Endothelial cell of umbilical vein (primary cell): ENCODE results near the gene CARMIL1. TPM values are rescaled to one million over a fixed set of nuclear protein-coding genes. Genes with fewer than 3 reads are reported as not detected.

ENCODE experiments used
- BruUV-seq: library from RNA; stranded (reverse); fragments of 400-500 nt; replicated peaks from 2 replicates; lab custom pipeline; 2021; lab: Mats Ljungman, UMichigan
- CTCF ChIA-PET: fragments of 300-600, 350-600 bp; sonication (Branson Sonifier 250); formaldehyde crosslinking; loops from one replicate; lab custom pipeline; 2021; ENCODE audit warnings: antibody characterized with exemption, inconsistent platforms; lab: Charles Lee
- POLR2A ChIA-PET: fragments of 300-600, 350-600 bp; sonication (Branson Sonifier 250); formaldehyde crosslinking; loops from one replicate; lab custom pipeline; 2021; ENCODE audit warnings: antibody characterized with exemption, inconsistent platforms; lab: Charles Lee
- DNase-seq: peaks from one replicate; pipeline ENCODE4 v3.0.0-alpha.2; 2011; ENCODE audit warnings: low read depth, low spot score
- FAIRE-seq: peaks from 2 replicates; lab custom pipeline; 2011; peaks lifted over from hg19 to GRCh38; lab: Jason Lieb, UNC
- H2AFZ ChIP-seq: 2 replicates; pipeline ENCODE4 v1.6.0; 2012; ENCODE audit warnings: low read depth, low read length, control low read depth, inconsistent platforms
- H3K27ac ChIP-seq: 2 replicates; pipeline ENCODE4 v1.5.1; 2011; ENCODE audit warnings: low read depth, mild to moderate bottlenecking, control low read depth, low read length, moderate library complexity; ENCODE audit not compliant: insufficient read depth
- H3K27me3 ChIP-seq, 2 experiments: 2 replicates each; pipeline versions ENCODE4 v1.6.0 to v1.6.1; 2011; ENCODE audit warnings: low read length in 2 of 2, mixed read lengths in 1 of 2; ENCODE audit not compliant: control insufficient read depth in 2 of 2, insufficient read depth in 2 of 2
- H3K36me3 ChIP-seq, 2 experiments: 2 replicates in 1 of 2; 3 replicates in 1 of 2; pipeline ENCODE4 v1.5.1; 2011; ENCODE audit warnings: low read length in 2 of 2, mild to moderate bottlenecking in 1 of 2, moderate library complexity in 1 of 2; ENCODE audit not compliant: control insufficient read depth in 2 of 2, insufficient read depth in 2 of 2; ENCODE audit errors: extremely low read depth in 1 of 2
- H3K4me1 ChIP-seq: 3 replicates; pipeline ENCODE4 v1.5.1; 2011; ENCODE audit warnings: mild to moderate bottlenecking, low read length; ENCODE audit not compliant: control insufficient read depth, insufficient read depth; ENCODE audit errors: extremely low read depth
- H3K4me2 ChIP-seq: 2 replicates; pipeline ENCODE4 v1.6.1; 2011; ENCODE audit warnings: low read length, control low read depth, mixed read lengths; ENCODE audit not compliant: insufficient read depth
- H3K4me3 ChIP-seq, 3 experiments: fragments of 200-600 bp in 1 of 3; sonication (generic), shearing (Covaris generic) in 1 of 3; replicated peaks in 1 of 3; 2 replicates each; pipeline ENCODE4 v1.5.1; 2011 to 2016; ENCODE audit warnings: control low read depth in 3 of 3, low read length in 3 of 3, mild to moderate bottlenecking in 2 of 3, inconsistent platforms in 1 of 3, low read depth in 1 of 3, moderate library complexity in 1 of 3; ENCODE audit not compliant: insufficient read depth in 1 of 3
- H3K79me2 ChIP-seq: 2 replicates; pipeline ENCODE4 v1.6.0; 2012; ENCODE audit warnings: low read length, inconsistent platforms; ENCODE audit not compliant: control insufficient read depth, insufficient read depth
- H3K9ac ChIP-seq: replicated peaks from 2 replicates; pipeline ENCODE3; 2011; ENCODE audit warnings: low read length, control low read depth; ENCODE audit not compliant: insufficient read depth; ENCODE audit errors: extremely low read depth
- H3K9me1 ChIP-seq: replicated peaks from 3 replicates; pipeline ENCODE4 v1.6.0; 2011; ENCODE audit warnings: mild to moderate bottlenecking, low read length; ENCODE audit not compliant: control insufficient read depth, insufficient read depth; ENCODE audit errors: extremely low read depth
- H3K9me3 ChIP-seq: replicated peaks from 2 replicates; pipeline ENCODE4 v1.5.1; 2012; ENCODE audit warnings: low read length, inconsistent platforms; ENCODE audit not compliant: control insufficient read depth, insufficient read depth
- H4K20me1 ChIP-seq: replicated peaks from 2 replicates; pipeline ENCODE3; 2011; ENCODE audit warnings: mild to moderate bottlenecking, low read length; ENCODE audit not compliant: control insufficient read depth, insufficient read depth; ENCODE audit errors: extremely low read depth
- EZH2 ChIP-seq: IDR thresholded peaks from 2 replicates; pipeline ENCODE4 v1.6.1; 2012; ENCODE audit warnings: borderline replicate concordance, low read depth, mild to moderate bottlenecking, moderate library complexity, low read length, inconsistent platforms; ENCODE audit not compliant: severe bottlenecking
- FOS ChIP-seq: IDR thresholded peaks from 2 replicates; pipeline ENCODE4 v1.6.1; 2011; ENCODE audit warnings: mild to moderate bottlenecking, low read length, moderate library complexity, borderline replicate concordance; ENCODE audit not compliant: insufficient read depth
- GATA2 ChIP-seq: IDR thresholded peaks from 2 replicates; pipeline ENCODE4 v1.7.0; 2011; ENCODE audit warnings: low read depth, mild to moderate bottlenecking, moderate library complexity, mixed read lengths, low read length; ENCODE audit not compliant: insufficient read length, insufficient read depth
- JUN ChIP-seq: IDR thresholded peaks from 2 replicates; pipeline ENCODE4 v1.6.1; 2011; ENCODE audit warnings: borderline replicate concordance, low read depth; ENCODE audit not compliant: insufficient read length, insufficient read depth
- MAX ChIP-seq: IDR thresholded peaks from 2 replicates; pipeline ENCODE4 v1.6.1; 2011; ENCODE audit not compliant: insufficient read depth, insufficient read length
- MYC ChIP-seq: IDR thresholded peaks from one replicate; pipeline ENCODE4 v1.6.1; 2011; ENCODE audit warnings: mild to moderate bottlenecking, low read depth, low read length
- POLR2A ChIP-seq: IDR thresholded peaks from 2 replicates; pipeline ENCODE4 v1.6.1; 2012; ENCODE audit warnings: low read depth, mild to moderate bottlenecking, control low read depth, low read length
- POLR2AphosphoS5 ChIP-seq: IDR thresholded peaks from 2 replicates; pipeline ENCODE4 v1.6.1; 2012; ENCODE audit warnings: low read depth, mild to moderate bottlenecking, control low read depth, low read length, moderate library complexity; ENCODE audit not compliant: insufficient read depth
- dilution Hi-C: fragments of 300-500 bp; cut with MboI; formaldehyde crosslinking; loops from one replicate; pipeline ENCODE4 v1.15.0; 2019; ENCODE audit warnings: low sequenced_read_pairs; ENCODE audit not compliant: extremely low pct_ligation_motif_present
- intact Hi-C: fragments of 100-400 bp; cut with micrococcal nuclease; formaldehyde crosslinking; loops from one replicate; pipeline ENCODE4 v1.10.0; 2022
- polyA plus RNA-seq, 4 experiments: library from polyadenylated mRNA; depleted of rRNA in 3 of 4; stranded (reverse) in 3 of 4; unstranded in 1 of 4; fragments of >200 nt; gene quantifications; 2 replicates each; pipeline versions ENCODE4 v1.2.1 to v1.2.3, GENCODE V29; 2011 to 2012; ENCODE audit warnings: missing spikeins in 1 of 4
- total RNA-seq: library from RNA; stranded (reverse); gene quantifications from 2 replicates; pipeline ENCODE4 v1.2.3, GENCODE V29; 2021
- TF ChIP-seq, protein P1 (sequence below), 2 donors: IDR thresholded peaks; 1 replicate in 1 of 2; 2 replicates in 1 of 2; pipeline ENCODE4 v1.5.1; 2011; ENCODE audit warnings: low read length in 2 of 2, mild to moderate bottlenecking in 2 of 2, moderate library complexity in 2 of 2, control low read depth in 1 of 2, inconsistent platforms in 1 of 2, low read depth in 1 of 2; ENCODE audit not compliant: insufficient read depth in 1 of 2; ENCODE audit errors: extremely low read depth in 1 of 2

CARMIL1 gene
- total and polyA plus RNA-seq, 2 donors (not counting 3 experiments of a cell fraction or from before 2014, with no cell fraction given): 1.3 to 8.7 TPM

GRCh38 chr6:25602674-25602982 is 323.5 kb downstream of the CARMIL1 start:
- no peak for DNase-seq
- BruUV-seq: no TSS peak
- H3K4me2 ChIP-seq: no peak overlapping the region
- dilution Hi-C loops: no loop called here
- no peak overlapping the region for H2AFZ ChIP-seq
- ChIA-PET CTCF (interaction anchor here (1.2 to 2.9 kb wide), 3 partner anchors 47 to 337 kb away, joined by 3 to 38 read pairs (median 24); partner anchors contain the start of gene CARMIL1), POLR2A (no interaction called here)
- TF ChIP-seq POLR2AphosphoS5 (no peak), JUN (no peak), EZH2 (no peak), MYC (no peak), MAX (no peak), FOS (no peak), POLR2A (no peak), GATA2 (no peak)
- TF ChIP-seq, protein P1, sequence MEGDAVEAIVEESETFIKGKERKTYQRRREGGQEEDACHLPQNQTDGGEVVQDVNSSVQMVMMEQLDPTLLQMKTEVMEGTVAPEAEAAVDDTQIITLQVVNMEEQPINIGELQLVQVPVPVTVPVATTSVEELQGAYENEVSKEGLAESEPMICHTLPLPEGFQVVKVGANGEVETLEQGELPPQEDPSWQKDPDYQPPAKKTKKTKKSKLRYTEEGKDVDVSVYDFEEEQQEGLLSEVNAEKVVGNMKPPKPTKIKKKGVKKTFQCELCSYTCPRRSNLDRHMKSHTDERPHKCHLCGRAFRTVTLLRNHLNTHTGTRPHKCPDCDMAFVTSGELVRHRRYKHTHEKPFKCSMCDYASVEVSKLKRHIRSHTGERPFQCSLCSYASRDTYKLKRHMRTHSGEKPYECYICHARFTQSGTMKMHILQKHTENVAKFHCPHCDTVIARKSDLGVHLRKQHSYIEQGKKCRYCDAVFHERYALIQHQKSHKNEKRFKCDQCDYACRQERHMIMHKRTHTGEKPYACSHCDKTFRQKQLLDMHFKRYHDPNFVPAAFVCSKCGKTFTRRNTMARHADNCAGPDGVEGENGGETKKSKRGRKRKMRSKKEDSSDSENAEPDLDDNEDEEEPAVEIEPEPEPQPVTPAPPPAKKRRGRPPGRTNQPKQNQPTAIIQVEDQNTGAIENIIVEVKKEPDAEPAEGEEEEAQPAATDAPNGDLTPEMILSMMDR (IDR thresholded peaks at IDR 0.05; ENCODE audit: extremely low read depth in 1 of 2, insufficient read depth in 1 of 2, low read depth in 1 of 2, low read length in 2 of 2): no peak
- intact Hi-C loops: loop anchor here (1.0 to 5.0 kb wide), 9 partner anchors 46 to 745 kb away; partner anchors contain the start of gene CARMIL1
- no peaks in the 10 kb centered on the region for H3K9me3 ChIP-seq
- no peaks in the 10 kb centered on the region for H4K20me1 ChIP-seq
- H3K9me1 ChIP-seq: no peaks in the 10 kb centered on the region
- no peak overlapping the region for H3K4me3 ChIP-seq
- no peak for FAIRE-seq
- no peaks in the 10 kb centered on the region for H3K4me1 ChIP-seq
- H3K9ac ChIP-seq: no peak overlapping the region
- peaks cover 0 to 2% of the 10 kb centered on the region in 2 experiments for H3K27me3 ChIP-seq
- H3K79me2 ChIP-seq: no peaks in the 10 kb centered on the region
- H3K27ac ChIP-seq: no peak overlapping the region
- H3K36me3 ChIP-seq: no peaks in the 10 kb centered on the region
